Dermis microvascular lymphatic vessel endothelial cell (primary cell): Measurements from ENCODE around the gene HIPK2. TPM values are rescaled to one million over a fixed set of nuclear protein-coding genes. Genes with fewer than 3 reads are reported as not detected.

Experiments used
- DNase-seq, 2 donors: peaks; one replicate each; pipeline versions ENCODE4 v3.0.0 to v3.0.0-alpha.2; 2010; ENCODE audit warnings: low read depth in 2 of 2
- total RNA-seq: library from RNA; depleted of rRNA; stranded (reverse); fragments of >200 nt; gene quantifications from 2 replicates; pipeline ENCODE4 v1.2.1, GENCODE V29; 2014

HIPK2 gene
- total RNA-seq, result 5.9 and 11.1 TPM in 2 replicates

DNA sequence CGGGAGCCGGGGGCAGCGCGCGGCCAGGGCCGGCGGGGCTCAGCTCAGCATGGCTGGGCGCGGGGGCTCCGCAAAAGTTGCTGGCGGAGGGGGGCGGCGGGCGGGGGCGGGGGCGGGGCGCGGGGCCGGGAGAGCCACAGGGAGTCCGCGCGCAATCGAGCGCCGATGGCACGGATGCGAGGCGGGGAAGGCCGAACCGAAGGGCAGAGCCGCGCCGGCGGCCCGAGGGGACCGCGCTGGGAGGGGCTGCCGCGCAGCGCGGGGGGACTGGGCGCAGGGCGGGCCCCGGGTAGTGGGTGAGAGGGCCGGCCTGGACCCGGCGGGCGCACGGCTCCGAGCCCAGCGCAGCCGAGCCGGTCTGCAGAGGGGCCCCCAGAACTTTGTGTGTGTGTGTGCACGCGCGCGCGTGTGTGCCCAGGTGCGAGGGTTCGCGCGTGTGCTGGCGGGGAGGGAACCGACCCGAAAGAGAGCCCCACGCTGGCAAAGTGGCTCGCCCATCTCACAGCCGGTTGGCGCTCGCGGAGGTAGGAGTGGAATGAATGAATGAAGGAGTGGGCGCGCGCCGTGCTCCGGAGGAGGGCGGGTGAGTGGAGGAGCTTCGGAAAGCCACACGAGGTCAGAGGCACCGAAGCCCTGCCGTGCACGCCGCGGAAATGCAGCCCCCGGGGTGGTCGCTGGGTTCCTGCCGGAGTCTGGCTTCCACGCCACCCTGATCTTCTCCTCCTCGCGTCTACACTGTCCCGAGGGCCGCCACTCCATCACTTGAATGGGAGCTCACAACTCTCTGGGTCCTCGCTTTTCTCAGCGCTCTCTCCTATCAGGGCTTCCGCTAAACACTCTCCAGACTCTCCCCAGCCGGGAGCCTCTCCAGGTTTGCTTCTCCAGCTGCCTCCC is at the start of gene HIPK2:
Gene HIPK2, minus strand, starts transcription at position 51 of the 894 bp plus-strand sequence. CDS start 375 bp downstream, outside the sequence.
- DNase-seq, result peak; percentile 35 to 80

DNA sequence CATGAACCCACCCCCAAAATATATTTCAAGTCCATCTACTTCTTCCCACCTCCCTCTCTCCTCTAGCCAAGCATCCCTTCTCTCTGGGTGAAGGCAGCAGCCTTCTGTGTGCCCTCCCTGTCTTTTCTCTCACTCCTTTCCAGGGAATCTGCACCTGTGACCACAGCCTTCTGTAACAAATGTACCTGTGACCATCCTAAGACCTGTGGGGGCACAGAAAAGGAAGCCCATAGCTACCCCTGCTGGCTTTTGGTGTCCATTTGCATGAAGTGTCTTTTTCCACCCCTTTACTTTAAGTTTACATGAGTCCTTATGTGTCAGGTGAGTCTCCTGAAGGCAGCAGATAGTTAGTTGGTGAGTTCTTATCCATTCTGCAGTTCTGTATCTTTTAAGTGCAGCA is 49.2 kb upstream of the HIPK2 start:
- DNase-seq, result no peak

DNA sequence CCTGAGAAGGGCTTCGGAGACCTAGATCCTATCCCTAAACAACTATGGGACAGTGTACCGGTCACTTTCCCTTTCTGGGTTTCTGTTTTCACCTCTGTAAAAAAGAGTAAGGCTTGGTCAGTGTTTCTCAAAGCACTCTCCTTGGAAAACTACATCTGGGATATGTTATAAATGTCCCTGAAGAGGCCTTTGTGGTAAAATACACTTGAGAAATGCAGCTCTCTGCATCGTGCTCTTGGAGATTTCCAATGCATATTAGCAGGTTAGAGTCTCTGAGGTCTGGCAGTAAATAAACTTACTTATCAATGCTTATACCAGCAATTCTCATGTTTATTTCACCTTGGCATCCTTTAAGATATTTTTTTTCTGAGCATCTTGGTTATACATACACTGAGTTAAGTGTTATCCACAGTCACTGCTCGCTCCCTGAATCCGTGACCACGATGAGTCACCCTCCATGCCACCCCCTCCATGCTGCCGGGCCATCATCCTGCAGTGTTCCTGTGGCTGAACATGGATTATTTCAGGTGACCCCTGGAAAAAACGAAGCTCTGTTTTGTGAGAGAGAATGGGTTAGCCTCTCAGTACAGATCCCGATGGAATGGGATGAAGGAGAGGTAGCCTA is 48.0 kb upstream of the HIPK2 start:
- peak in 1 of 2 donors; percentile 25 for DNase-seq

- no peak for DNase-seq
Observed at GRCh38 chr7:139823959-139824521, 46.2 kb upstream of the HIPK2 start.

DNA sequence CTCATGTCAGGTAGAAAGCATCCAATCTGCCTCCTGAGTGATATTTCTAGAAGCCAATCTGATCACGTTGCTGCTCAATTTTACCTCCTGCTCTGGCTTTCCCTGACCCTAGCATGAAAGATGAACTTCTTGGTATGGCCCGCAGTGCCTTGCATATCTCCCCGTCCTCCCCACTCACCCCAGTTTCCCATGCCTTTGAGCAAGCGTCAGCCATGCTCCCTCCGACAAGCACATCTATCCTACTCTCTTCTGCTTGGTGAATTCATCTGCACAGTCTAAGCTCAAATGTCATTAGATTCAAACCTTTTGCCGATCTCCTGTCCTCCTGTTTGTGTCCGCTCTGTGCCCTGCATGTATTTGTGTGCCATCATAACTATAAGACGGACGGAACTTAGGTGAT is 45.1 kb upstream of the HIPK2 start:
- DNase-seq, result no peak

DNA sequence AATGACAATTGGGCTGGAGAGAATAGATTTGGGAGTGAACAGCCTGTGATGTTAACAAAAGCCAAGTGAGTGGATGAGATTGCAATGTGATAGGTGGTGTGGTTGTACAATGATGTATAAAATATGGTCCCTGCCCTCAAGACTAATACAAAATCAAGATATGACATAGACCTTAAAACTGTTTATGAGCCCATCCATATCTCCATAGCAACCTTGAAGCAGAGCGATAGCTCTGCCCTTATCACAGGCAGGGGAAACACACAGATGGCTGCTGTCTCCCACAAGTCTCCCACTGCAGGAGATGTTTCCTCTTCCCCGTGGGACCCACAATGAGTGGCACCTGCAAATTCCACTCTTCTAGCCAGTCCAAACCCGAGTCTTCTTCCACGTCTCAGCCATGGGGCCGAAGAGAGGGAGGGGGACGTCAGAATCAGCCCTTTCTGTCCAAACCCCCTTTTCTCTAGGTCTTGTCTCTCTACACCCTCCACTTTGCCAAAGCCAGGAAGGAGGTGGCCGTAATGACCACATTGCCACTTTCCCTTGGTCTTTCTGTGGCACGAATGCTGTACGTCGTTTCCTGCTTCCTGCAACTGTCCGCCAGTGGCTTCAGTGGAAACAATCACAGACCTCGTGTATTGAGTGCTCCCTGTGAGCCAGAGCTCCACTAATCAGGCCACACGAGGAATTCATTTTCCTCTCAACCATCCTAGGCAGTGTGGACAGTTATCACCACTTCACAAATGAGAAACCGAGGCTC is 43.7 kb upstream of the HIPK2 start:
- no peak for DNase-seq

DNA sequence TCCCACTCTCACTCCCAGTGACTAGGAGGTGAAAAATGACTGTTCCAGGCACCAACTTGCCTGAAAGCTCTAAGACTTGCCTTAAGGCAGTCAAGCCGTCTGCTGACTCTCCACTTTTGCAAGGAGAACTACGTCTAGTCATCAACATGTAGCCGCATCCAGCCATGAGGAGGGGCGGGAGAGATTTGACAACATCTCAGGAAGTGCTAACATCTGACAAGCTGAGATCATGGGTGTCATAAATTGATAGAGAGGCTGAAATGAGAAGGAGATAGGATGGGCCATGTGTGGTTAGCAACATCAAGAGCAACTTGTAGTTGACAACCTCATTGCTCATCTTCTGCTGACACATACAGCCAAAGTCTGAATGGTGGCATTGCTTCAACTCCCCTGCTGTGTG is 42.3 kb upstream of the HIPK2 start:
- DNase-seq, result no peak

GRCh38 chr7:139817249-139817648 is 39.5 kb upstream of the HIPK2 start:
- DNase-seq, result no peak

GRCh38 chr7:139813689-139814088 is 35.9 kb upstream of the HIPK2 start:
- DNase-seq, result no peak

- peak in 1 of 2 donors; percentile 24 for DNase-seq
Observed at GRCh38 chr7:139813151-139813550, 35.4 kb upstream of the HIPK2 start.

DNA sequence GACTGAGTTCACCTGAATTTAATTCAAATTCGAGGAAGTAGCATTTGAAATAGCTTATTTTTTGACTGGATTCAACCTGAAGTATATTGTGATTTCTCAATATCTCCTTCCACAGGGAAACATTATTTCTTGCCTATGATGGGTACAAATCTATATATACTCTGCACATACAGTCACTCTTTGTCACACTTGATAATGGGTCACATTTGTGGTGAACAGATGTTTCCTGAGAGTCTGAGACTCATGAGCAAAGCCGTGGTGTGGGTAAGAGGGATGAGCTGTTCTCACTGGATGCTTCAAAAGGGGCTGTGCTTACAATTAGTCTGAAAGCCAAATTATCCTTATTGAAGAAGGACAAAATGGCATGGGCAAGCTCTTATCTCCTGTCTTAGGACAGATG is 33.3 kb upstream of the HIPK2 start:
- DNase-seq, result peak in 1 of 2 donors; percentile 26

DNA sequence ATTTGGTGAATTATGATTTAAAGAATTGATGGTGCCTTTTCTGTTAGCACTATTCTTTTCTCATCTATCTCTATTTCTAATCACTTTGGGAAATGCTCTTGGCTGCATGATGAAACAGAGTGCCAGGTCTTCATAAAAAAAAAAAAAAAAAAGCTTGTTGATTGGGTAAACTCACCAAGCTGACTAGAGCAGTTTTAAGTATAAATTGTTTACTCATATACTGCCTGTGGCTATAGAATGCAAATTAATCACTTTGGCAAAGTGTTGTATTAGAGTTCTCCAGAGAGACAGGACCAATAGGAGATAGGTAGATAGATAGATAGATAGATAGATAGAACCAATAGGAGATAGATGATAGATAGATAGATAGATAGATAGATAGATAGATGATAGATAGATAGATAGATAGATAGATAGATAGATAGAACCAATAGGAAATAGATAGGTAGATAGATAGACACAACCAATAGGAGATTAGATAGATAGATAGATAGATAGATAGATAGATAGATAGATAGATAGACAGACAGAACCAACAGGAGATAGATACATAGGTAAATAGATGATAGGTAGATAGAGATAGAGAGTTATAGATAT is 31.1 kb upstream of the HIPK2 start:
- DNase-seq, result no peak

DNA sequence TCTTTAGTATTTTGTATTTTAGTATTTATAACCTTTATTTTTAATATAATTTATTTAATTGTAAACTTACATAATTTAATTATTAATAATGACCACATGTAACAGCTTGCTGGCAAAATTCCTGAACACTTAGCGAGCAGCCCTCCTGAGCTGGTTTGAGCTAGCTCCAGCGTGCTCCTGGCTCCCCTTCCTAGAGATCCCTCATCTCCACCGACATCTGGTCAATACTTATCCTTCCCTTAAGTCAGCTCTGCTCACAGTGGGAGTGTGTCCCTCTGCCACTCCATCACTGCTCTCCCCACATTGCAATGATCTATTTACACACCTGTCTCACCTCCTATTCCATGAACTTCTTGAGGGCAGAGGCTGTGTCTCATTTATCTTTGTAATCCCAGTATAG is 30.6 kb upstream of the HIPK2 start:
- no peak for DNase-seq

GRCh38 chr7:139807009-139807408 is 29.2 kb upstream of the HIPK2 start:
- DNase-seq, result no peak

DNA sequence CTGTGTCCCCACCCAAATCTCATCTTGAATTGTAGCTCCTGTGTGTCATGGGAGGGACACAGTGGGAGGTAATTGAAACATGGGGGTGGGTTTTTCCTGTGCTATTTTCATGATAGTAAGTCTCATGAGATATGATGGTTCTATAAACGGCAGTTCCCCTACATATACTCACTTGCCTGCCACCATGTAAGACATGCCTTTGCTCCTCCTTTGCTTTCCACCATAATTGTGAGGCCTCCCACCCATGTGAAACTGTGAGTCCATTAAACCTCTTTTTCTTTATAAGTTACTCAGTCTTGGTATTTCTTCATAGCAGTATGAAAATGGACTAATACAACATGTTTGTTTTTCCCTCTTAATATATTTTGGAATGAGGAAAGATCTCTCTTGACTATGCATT is 26.8 kb upstream of the HIPK2 start:
- DNase-seq, result no peak

- DNase-seq, result peak in 1 of 2 donors; percentile 20
Observed at GRCh38 chr7:139799586-139799985, 21.8 kb upstream of the HIPK2 start.

GRCh38 chr7:139798892-139799291 is 21.1 kb upstream of the HIPK2 start:
- no peak for DNase-seq

DNA sequence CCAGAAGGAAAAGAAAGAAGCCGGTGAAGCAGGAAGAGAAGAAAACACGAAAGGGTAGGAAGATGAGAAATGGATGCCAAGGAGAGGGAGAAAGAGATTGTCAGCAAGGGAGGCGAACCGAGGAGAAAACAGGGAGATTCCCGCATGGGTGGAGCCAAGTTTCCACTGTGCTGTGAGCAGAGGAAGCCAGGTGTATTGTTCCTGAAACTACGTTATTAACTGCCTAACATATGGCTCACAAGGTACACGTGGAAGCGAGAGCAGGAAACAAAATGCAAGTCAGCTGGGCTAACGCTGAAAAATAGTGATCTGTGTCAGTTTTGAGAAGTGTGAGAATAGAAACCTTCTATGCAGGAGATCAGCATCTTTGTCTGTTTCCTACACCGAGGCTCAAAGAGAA is 20.4 kb upstream of the HIPK2 start:
- no peak for DNase-seq

DNA sequence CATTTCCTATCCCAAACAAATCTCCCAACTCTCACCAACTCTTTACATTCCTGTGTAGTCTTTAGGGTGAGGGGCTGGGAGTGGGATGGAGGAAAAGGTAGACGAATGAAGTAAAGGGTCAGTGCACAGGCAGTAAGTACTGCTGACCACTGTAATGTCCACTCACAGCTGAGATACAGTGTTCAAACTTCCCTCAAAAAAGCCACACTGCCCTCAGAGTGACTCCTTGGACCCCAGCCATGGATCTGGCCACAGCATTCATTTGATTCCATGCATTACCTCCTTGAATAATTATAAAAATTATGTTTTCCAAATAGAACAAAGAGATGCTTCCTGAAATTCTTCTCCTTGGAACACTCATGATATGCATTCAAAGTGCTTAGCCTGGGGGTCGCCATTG is 19.8 kb upstream of the HIPK2 start:
- DNase-seq, result no peak

- DNase-seq, result no peak
Observed at GRCh38 chr7:139791316-139791715, 13.5 kb upstream of the HIPK2 start.

DNA sequence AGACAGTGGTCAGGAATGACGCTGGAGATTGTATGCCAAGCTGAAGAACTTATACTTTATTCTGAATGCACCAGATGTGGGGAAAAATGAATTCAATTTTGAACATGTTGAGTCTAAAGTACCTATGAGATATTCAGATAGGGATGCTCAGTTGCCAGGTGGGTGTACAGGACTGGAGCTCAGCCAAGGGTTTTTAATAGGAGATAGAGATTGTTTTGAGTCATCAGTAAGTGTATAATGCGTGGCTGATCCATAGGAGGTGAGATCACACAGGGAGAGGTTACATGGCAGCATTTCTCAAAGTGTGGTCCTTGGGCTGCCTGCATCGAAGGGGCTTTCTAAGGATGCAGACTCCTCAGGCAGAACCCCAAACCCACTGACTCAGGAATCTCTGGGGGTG is 6.8 kb upstream of the HIPK2 start:
- DNase-seq, result no peak
